Epithelial cell of esophagus (primary cell): Measurements from ENCODE around the gene TEX14.

Experiments
- DNase-seq: peaks from one replicate; pipeline ENCODE4 v3.0.0; 2010; ENCODE audit warnings: low read depth
- H3K4me3 ChIP-seq: 2 replicates; pipeline ENCODE4 v1.5.1; 2011; ENCODE audit warnings: mild to moderate bottlenecking, low read length, control low read depth
- CTCF ChIP-seq: IDR thresholded peaks from 2 replicates; pipeline ENCODE4 v1.5.1; 2011; ENCODE audit warnings: low read depth, mild to moderate bottlenecking, low read length, control low read depth, inconsistent platforms; ENCODE audit not compliant: insufficient read depth; ENCODE audit errors: missing control alignments

The TEX14 gene

GRCh38 chr17:58520843-58521430 is 170.9 kb downstream of the TEX14 start:
- no peak overlapping the region for H3K4me3 ChIP-seq
- peak; percentile 10 for DNase-seq
- peak; percentile 45 for TF ChIP-seq CTCF

- peak overlapping the region; percentile 74 for H3K4me3 ChIP-seq
- DNase-seq = peak; percentile 100
- TF ChIP-seq CTCF = no peak
Measured at GRCh38 chr17:58517928-58518609, 173.8 kb downstream of the TEX14 start.

DNA sequence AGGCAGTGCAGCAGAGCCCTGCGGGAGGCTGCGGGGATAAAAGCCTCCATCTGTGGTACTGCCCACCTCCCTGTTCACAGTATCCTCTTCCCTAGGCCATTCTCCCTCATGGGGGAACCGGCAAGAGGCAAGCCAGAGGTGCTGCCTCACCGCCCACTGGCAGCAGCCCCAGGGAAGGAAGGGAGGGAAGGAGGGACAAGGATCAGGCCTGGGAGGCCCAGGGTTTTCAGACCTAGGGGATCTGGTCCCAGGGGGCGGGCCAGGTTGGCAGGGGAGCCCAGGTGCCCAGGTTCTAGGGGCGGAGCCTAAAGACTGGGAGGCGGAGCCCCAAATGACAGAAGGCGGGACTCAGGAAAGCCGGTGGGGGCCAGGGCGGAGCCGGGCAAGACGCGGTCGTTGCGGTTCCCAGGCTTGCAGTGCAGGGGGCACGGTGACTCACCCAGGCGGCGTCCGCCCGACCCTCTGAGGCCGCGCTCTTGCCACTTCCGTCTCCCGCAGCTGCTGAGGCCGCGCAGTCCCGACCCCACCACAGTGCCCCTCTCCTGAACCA is 174.4 kb downstream of the TEX14 start:
- no peak for DNase-seq
- no peak for TF ChIP-seq CTCF
- peak overlapping the region; percentile 74 for H3K4me3 ChIP-seq

DNA sequence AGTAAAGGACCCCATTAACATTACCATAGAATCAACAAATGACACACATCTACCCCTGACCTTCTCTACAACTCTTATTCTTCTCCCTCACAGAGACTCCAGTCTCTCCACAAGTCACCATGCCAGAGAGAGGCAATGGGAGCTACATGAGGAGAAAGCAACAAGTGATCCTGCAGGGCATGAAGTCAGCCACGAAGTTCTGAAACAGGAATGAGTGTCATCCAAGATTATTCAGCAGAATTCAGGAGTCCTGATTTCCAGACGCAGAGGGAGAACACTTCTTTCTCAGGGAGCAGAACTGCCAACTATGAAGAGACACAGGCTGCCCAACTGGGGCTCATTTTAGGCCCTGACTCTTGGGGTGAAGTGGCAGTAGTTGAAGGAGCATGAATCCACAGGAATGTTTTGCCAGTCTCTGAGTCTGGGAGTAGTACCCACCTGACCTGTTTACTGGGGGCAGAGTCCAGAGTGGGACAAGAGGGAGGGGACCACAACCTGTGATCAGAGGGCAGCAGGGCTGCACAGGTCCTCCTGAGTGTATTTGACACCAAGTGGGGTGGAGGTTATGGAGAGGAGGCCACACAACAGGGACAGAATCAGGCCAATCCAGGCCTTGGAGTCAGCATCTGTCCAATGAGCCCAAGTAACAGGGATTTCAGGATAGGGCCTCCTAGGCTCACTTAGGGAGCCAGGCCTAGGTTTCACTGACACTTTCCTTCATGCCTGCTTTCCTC is 175.0 kb downstream of the TEX14 start:
- H3K4me3 ChIP-seq = peak overlapping the region; percentile 74
- TF ChIP-seq CTCF = no peak
- DNase-seq = no peak

DNA sequence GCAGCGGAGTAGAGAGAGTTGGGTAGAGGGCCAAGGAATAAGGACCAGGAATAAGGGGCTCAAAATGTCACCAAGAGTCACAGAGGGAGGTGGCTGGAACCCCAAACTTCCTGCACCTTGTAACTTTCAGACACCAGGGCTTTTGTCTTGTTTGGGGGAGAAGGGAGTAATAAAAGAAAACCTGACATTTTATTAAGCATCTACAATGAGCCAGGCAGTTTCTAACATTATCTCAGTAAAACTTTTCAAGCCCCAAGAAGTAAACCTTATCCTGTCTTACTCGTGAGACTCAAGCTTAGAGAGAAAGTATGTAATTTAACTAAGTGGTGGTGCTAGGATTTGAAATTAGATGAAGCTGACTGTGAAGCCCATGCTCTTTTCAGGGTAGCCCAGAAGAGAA is 176.6 kb downstream of the TEX14 start:
- H3K4me3 ChIP-seq = no peak overlapping the region
- TF ChIP-seq CTCF = no peak
- no peak for DNase-seq

- no peak for DNase-seq
- peak overlapping the region; percentile 85 for H3K4me3 ChIP-seq
- no peak for TF ChIP-seq CTCF
Measured at GRCh38 chr17:58514770-58515157, 177.1 kb downstream of the TEX14 start.
